Activated gamma-delta T cell treated with anti-CD3 and anti-CD28 coated beads, Interleukin-2, amount 50 U/mL, for 16 hours (primary cell): ENCODE measurements around the gene VDAC1.
"Not testable (repeated sequence)": the region's sequence is repeated elsewhere in the genome, so short reads cannot be mapped to it uniquely, and the experiment has no call there.

Source experiments
- DNase-seq: peaks from one replicate; pipeline ENCODE4 v3.0.0-alpha.2; 2020; ENCODE audit warnings: low read depth

The VDAC1 gene

GRCh38 chr5:133939668-133940067 lies 65.1 kb downstream of the VDAC1 start:
- no peak for DNase-seq

GRCh38 chr5:133938929-133939328 lies 65.8 kb downstream of the VDAC1 start:
- no peak for DNase-seq

DNA sequence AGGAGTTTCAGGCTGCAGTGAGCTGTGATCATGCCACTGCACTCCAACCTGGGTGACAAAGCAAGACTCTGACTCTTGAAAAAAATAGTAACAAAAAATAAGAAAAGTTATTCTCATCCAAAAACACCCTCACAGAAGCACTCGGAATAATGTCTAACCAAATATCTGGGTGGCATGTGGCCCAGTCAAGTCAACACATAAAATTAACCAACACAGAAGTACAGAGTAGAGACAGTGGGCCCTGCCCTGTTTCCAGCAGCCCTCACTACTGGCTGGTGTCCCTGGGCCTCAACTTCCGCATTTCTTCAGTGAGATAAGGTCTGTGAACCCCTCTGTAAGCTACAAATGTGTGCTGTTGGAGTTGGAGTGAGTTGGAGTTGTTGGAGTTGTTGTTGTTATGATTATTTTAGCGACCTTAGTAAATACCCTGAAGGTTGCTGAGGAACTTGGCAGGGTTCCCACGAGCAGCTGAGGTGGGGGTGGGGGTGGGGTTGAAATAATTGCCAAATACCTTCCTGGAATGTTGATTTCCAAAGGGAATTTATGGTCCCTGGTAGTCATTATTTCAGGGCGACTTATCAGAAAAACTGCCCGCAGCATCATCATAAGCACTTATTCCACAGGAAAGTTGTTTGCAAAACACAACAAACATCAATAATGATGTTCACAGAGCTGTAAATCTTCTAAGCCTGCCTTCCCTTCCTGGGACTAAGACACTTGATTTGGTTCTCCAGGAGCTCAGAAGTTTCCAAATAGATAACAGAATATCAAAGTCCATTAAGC lies 66.5 kb downstream of the VDAC1 start:
- no peak for DNase-seq

- not testable (repeated sequence) for DNase-seq
Observed at GRCh38 chr5:133937628-133938027, 67.1 kb downstream of the VDAC1 start.

DNA sequence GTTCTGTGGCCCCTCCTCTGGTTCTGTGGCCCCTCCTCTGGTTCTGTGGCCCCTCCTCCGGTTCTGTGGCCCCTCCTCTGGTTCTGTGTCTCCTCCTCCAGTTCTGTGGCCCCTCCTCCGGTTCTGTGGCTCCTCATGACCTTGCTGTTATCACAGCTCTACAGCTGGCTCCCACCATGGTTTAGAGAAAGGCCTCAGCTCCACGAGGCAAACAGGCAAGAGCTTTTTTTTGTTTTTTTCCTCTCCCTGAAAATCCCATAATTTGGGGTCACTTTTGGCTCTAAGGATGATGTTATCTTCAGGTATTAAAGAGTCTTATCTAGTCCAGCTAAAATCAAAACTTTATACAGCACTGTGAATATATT lies 68.1 kb downstream of the VDAC1 start:
- DNase-seq = no peak

- DNase-seq = not testable (repeated sequence)
Observed at GRCh38 chr5:133935991-133936650, 68.7 kb downstream of the VDAC1 start.

- DNase-seq = no peak
Observed at GRCh38 chr5:133935667-133935940, 69.2 kb downstream of the VDAC1 start.

- no peak for DNase-seq
Observed at GRCh38 chr5:133934822-133935666, 69.7 kb downstream of the VDAC1 start.

GRCh38 chr5:133934311-133934710 lies 70.5 kb downstream of the VDAC1 start:
- DNase-seq = no peak

DNA sequence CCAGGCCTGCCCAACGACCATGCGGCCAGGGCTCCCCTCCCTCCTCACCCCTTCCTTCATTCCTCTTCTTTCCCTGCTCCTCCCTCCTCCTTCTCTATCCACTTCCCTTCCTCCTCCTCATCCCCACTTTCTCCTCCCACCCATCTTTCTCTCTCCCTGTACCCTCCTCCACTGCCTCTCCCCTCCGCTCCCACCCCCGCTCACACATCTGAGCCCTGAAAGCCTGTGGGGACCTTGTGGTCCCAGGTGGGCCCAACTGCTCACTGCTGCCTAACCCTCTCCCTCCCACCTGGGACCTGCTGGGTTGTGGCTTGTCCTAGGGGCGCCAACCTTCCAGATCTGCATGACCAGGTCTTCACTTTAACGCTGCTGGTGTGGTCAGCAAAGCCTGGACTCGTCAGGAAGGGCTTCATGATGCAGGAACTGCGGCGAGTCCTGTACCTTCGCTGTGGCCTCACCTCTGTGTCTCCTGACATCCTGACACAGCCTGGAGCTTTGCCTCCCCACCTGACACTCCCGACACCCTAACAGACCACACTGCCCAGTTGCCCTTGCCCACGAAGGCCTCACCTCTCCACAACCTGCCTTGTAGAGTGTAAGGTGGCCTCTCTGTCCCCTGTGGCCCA lies 71.0 kb downstream of the VDAC1 start:
- no peak for DNase-seq

DNA sequence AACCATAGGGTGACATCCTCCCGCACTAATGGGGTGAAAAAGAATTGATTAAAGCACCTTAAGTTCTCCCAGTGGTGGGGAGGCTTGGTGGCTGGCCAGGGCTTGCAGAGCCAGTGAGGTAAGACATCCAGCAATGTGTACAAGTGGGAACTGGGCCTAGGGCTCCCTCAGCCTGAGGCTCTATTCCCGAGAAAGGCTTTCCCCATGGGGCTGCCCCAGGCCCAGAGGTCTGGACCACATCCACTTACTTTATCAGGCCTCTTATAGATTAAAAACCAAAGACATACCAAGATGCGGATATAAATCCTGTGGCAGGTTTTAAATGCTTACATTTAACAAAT lies 71.6 kb downstream of the VDAC1 start:
- no peak for DNase-seq

DNA sequence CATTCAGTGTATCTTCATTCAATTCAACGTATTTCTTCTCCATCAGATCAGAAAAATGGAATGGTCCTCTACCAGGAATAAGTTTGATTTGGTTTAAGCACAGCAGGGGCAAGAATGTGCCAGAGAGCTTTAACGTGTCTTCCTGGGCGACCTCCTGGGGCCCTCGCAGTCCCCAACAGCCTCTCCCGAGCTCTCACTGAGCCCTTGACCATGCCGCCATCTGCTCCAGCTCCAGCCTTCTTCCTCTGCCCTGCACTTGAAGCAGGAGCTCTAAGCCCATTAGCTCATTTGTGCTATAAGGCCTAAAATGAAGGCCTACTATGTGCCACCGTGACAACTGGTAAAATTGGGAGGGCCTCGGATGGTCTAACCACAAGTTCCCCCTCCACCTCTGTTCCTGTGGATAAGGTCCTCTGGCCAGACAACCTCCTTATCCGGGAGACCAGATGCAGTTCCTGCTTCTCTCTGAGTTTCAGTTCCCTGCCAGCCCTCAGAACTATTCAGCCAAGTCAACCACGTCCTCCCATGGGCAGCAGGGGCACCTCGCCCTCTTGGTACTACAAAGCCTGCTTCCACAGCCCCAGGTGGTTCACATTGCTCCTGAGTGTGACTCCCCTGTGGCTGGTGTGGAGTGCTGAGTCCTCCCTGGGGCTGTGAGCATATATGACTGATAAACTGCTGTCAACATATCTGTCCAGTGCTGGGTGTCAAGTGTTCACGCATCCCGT lies 72.2 kb downstream of the VDAC1 start:
- DNase-seq = no peak

- no peak for DNase-seq
Observed at GRCh38 chr5:133931546-133931945, 73.2 kb downstream of the VDAC1 start.

DNA sequence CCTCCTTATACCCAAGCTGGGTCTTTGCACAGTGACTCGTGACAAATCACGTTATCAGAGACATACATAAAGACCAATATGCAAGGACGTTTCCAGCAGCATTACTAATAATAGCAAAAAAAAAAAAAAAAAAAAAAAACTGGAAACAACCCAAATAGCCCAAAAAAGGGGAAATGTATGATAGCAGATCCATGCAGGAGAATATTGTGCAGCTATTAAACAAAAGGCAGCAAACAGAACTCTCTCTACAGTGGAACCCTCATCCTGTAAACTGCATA lies 74.0 kb downstream of the VDAC1 start:
- no peak for DNase-seq

- peak; percentile 44 for DNase-seq
Observed at GRCh38 chr5:133930061-133930812, 74.5 kb downstream of the VDAC1 start.

DNA sequence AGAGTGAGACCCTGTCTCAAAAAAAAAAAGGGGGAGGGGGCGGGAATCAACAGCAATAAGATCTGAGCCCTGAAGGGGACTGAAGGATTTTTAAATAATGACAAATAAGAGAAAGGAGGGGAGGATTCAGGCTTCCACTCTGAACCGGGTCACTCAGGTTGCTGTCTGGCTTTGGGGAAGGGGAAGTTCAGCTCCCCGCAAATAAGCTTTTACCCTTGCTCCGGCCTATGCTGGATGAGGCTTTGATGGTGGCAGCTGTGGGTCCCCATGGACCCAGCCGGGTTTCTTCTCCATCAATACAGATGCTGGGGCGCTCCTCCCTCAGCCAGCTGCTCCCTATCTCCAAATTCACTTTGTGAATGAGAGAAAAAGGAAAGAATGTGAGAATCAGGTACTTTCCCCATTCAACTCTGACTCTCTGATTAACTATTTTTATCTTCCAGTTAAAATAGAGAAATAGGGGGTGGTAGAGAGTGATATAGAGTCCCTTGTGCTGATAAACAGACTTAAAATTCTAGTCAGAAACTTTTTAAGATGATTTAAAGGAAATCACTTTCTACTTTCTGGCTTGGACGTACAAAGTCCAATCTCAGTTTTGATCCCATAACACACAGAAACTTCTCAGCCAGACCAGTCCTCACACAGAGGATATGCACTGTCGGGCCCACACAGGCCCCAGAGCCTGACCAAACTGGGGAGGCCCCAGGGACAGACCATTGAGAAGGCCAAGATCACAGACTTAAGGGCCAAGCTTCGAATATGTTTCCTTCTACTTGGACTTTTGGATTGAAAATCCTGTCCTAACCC lies 76.0 kb downstream of the VDAC1 start:
- no peak for DNase-seq

DNA sequence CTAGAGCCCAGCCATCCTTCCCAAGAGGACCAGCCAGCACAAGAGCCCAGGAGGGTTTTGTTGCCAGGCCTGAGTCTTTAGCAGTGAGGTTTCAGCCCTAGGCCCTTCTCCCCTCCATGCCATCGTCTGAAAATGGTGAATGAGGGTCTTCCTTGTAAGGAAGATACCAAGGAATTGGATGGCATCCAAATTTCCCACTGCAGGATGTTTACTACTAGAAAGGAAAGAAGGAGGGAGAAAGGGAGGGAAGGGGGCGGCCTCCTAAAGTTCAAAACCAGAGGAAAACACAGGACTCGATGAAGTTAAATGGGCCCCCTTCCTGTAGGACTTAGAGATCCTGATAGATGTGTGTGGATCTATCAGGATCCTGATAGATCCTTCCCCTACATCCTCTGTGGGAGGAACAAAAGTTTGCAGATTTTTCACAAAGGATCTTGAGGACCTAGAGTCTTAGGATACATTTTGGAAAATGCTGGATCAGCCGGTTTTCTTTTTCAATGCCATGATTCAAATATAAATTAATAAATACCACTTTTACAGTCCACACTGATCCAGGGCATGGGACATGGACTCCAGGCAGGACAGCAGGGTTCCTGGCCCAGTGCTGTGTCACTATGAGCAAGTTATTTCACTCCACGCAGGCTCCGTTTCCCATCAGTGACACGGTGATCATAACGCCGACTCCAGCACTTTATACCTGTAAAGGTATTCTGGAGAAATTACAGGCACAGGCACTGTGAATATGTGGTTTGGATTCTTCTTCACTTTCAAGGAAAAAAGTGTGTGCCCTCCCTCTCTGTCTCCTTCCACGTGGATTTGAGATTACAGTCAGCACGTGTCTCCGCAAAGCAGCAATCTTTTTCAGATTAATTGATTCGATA lies 77.2 kb downstream of the VDAC1 start:
- no peak for DNase-seq

- DNase-seq = no peak
Observed at GRCh38 chr5:133926489-133927299, 78.1 kb downstream of the VDAC1 start.
